GM23338 (cell line): ENCODE results near the gene MMP28. TPM values are rescaled to one million over a fixed set of nuclear protein-coding genes. Genes with fewer than 3 reads are reported as not detected.

Experiments
- ATAC-seq: fragments of 200-7000 bp; cut with Tn5 transposase; 3 replicates; pipeline ENCODE4 v1.9.1; 2020
- DNase-seq: peaks from one replicate; pipeline ENCODE4 v3.0.0-alpha.2; 2015; ENCODE audit warnings: low spot score
- H2AFZ ChIP-seq: fragments of 200-600 bp; sonication (generic); 2 replicates; pipeline ENCODE4 v1.8.0; 2016; ENCODE audit warnings: antibody characterized with exemption, mild to moderate bottlenecking, moderate library complexity
- H3F3A ChIP-seq: fragments of 200-600 bp; sonication (generic); replicated peaks from 2 replicates; pipeline ENCODE4 v1.8.0; 2017; ENCODE audit warnings: antibody characterized with exemption, mixed run types, low read depth
- H3K27ac ChIP-seq: fragments of 200-600 bp; sonication (generic); 2 replicates; pipeline ENCODE4 v1.6.1; 2016; ENCODE audit warnings: low read depth
- H3K27me3 ChIP-seq: fragments of 200-600 bp; sonication (generic); 2 replicates; pipeline ENCODE4 v1.8.0; 2016; ENCODE audit warnings: mild to moderate bottlenecking, mixed run types, moderate library complexity; ENCODE audit not compliant: insufficient read depth
- H3K36me3 ChIP-seq: fragments of 200-600 bp; sonication (generic); 2 replicates; pipeline ENCODE4 v1.8.0; 2016; ENCODE audit warnings: mild to moderate bottlenecking; ENCODE audit not compliant: insufficient read depth
- H3K4me1 ChIP-seq: fragments of 200-600 bp; sonication (generic); 2 replicates; pipeline ENCODE4 v1.8.0; 2016; ENCODE audit warnings: mild to moderate bottlenecking, moderate library complexity; ENCODE audit not compliant: insufficient read depth
- H3K4me2 ChIP-seq: fragments of 200-600 bp; sonication (generic); 2 replicates; pipeline ENCODE4 v1.7.1; 2017; ENCODE audit warnings: mixed run types
- H3K4me3 ChIP-seq: fragments of 200-600 bp; sonication (generic); 2 replicates; pipeline ENCODE4 v1.6.1; 2016; ENCODE audit warnings: mixed run types
- H3K79me2 ChIP-seq: fragments of 200-600 bp; sonication (generic); replicated peaks from 2 replicates; pipeline ENCODE4 v1.8.0; 2017; ENCODE audit warnings: mild to moderate bottlenecking; ENCODE audit not compliant: insufficient read depth
- H3K9me2 ChIP-seq: fragments of 200-600 bp; sonication (generic); 2 replicates; pipeline ENCODE4 v1.8.0; 2017; ENCODE audit not compliant: insufficient read depth
- H4K20me1 ChIP-seq: fragments of 200-600 bp; sonication (generic); replicated peaks from 2 replicates; pipeline ENCODE4 v1.8.0; 2017; ENCODE audit warnings: mild to moderate bottlenecking; ENCODE audit not compliant: insufficient read depth
- H3K27ac Mint-ChIP-seq: 2 replicates; pipeline ENCODE4 v1.8.0; 2020; ENCODE audit warnings: inconsistent platforms, mild to moderate bottlenecking, moderate library complexity, mixed read lengths
- H3K27me3 Mint-ChIP-seq: 3 replicates; pipeline ENCODE4 v1.8.0; 2022; ENCODE audit warnings: low read depth, mild to moderate bottlenecking, moderate library complexity, mixed read lengths, inconsistent platforms; ENCODE audit not compliant: insufficient read depth, poor library complexity
- H3K36me3 Mint-ChIP-seq: 3 replicates; pipeline ENCODE4 v1.8.0; 2021; ENCODE audit warnings: low read depth, mild to moderate bottlenecking, inconsistent platforms, moderate library complexity, mixed read lengths
- H3K4me1 Mint-ChIP-seq: 3 replicates; pipeline ENCODE4 v1.8.0; 2020; ENCODE audit warnings: mild to moderate bottlenecking, inconsistent platforms, mixed read lengths
- H3K4me3 Mint-ChIP-seq: 3 replicates; pipeline ENCODE4 v1.8.0; 2021; ENCODE audit warnings: moderate library complexity, mild to moderate bottlenecking, inconsistent platforms, mixed read lengths
- H3K9me3 Mint-ChIP-seq: 3 replicates; pipeline ENCODE4 v1.8.0; 2020; ENCODE audit warnings: moderate library complexity, mild to moderate bottlenecking, inconsistent platforms, mixed read lengths
- CREB1 ChIP-seq: fragments of 250-450 bp; sonication (Bioruptor Pico); IDR thresholded peaks from 2 replicates; pipeline ENCODE4 v1.5.0; 2020; ENCODE audit warnings: low read depth, mild to moderate bottlenecking, moderate library complexity
- CTCF ChIP-seq, 2 experiments: fragments of 200-600 bp in 1 of 2; sonication (generic) in 1 of 2; conservative IDR thresholded peaks; 2 replicates each; pipeline versions ENCODE4 v1.5.1 to v1.6.1; 2016 to 2017; ENCODE audit warnings: antibody characterized with exemption in 2 of 2, low read depth in 2 of 2, mild to moderate bottlenecking in 2 of 2, moderate library complexity in 1 of 2
- ETS1 ChIP-seq: IDR thresholded peaks from 2 replicates; pipeline ENCODE4 v1.6.1; 2016; ENCODE audit warnings: antibody characterized with exemption
- EZH2 ChIP-seq: fragments of 200-600 bp; sonication (generic); IDR thresholded peaks from one replicate; pipeline ENCODE4 v1.8.0; 2017; ENCODE audit warnings: antibody characterized with exemption, mild to moderate bottlenecking, low read depth; ENCODE audit not compliant: unreplicated experiment
- EZH2phosphoT487 ChIP-seq: fragments of 200-600 bp; sonication (generic); IDR thresholded peaks from one replicate; pipeline ENCODE4 v1.8.1; 2018; ENCODE audit warnings: antibody characterized with exemption; ENCODE audit not compliant: unreplicated experiment
- JUNB ChIP-seq: IDR thresholded peaks from one replicate; pipeline ENCODE4 v1.6.1; 2016; ENCODE audit warnings: antibody characterized with exemption; ENCODE audit not compliant: unreplicated experiment
- NANOG ChIP-seq: IDR thresholded peaks from 2 replicates; pipeline ENCODE4 v1.6.1; 2016; ENCODE audit warnings: antibody characterized with exemption, borderline replicate concordance
- POLR2AphosphoS5 ChIP-seq: IDR thresholded peaks from 2 replicates; pipeline ENCODE4 v1.6.1; 2016; ENCODE audit warnings: antibody characterized with exemption, low read depth
- STAT1 ChIP-seq: IDR thresholded peaks from one replicate; pipeline ENCODE4 v1.6.1; 2016; ENCODE audit warnings: antibody characterized with exemption; ENCODE audit not compliant: unreplicated experiment
- ZNF114 ChIP-seq: fragments of 250-450 bp; sonication (Bioruptor Pico); IDR thresholded peaks from 2 replicates; pipeline ENCODE4 v1.5.0; 2020; ENCODE audit warnings: mild to moderate bottlenecking, moderate library complexity
- ZNF331 ChIP-seq: fragments of 250-450 bp; sonication (Bioruptor Pico); IDR thresholded peaks from 2 replicates; pipeline ENCODE4 v1.5.0; 2020; ENCODE audit warnings: low read depth, mild to moderate bottlenecking, moderate library complexity
- ZNF462 ChIP-seq: fragments of 250-450 bp; sonication (Bioruptor Pico); IDR thresholded peaks from 2 replicates; pipeline ENCODE4 v1.5.0; 2020; ENCODE audit warnings: mild to moderate bottlenecking, moderate library complexity
- polyA plus RNA-seq: library from polyadenylated mRNA; unstranded; fragments of >200 nt; fragmentation: Nextera tagmentation; extraction: Ambion mirVana; gene quantifications from 2 replicates; pipeline ENCODE4 v1.2.1, GENCODE V29; 2016
- total RNA-seq: library from RNA; depleted of rRNA; stranded (reverse); fragments of >200 nt; shearing (Covaris generic); gene quantifications from 2 replicates; pipeline ENCODE4 v1.2.3, GENCODE V29; 2014

Gene MMP28
- total and polyA plus RNA-seq, 2 experiments from 2014 or later = not detected

- Histone ChIP-seq H3K36me3 (peaks cover 16% of the 10 kb centered on the region), H3F3A (no peaks in the 10 kb centered on the region), H3K4me2 (no peak overlapping the region), H3K4me1 (peaks cover 5% of the 10 kb centered on the region), H3K27ac (no peak overlapping the region), H3K4me3 (no peak overlapping the region), H4K20me1 (peaks cover 5% of the 10 kb centered on the region), H3K79me2 (no peaks in the 10 kb centered on the region), H3K27me3 (no peaks in the 10 kb centered on the region), H2AFZ (no peak overlapping the region), H3K9me2 (no peaks in the 10 kb centered on the region)
- H3K4me1 Mint-ChIP-seq = peaks cover 17% of the 10 kb centered on the region
- no peak overlapping the region for H3K27ac Mint-ChIP-seq
- H3K9me3 Mint-ChIP-seq = no peaks in the 10 kb centered on the region
- H3K4me3 Mint-ChIP-seq = no peak overlapping the region
- TF ChIP-seq EZH2 = no peak
- peaks cover 2% of the 10 kb centered on the region for H3K27me3 Mint-ChIP-seq
- no peak for DNase-seq
- ATAC-seq = no peak
- peaks cover 27% of the 10 kb centered on the region for H3K36me3 Mint-ChIP-seq
Measured at GRCh38 chr17:35723735-35724134, 71.7 kb downstream of the MMP28 start.

- Mint-ChIP-seq H3K9me3 (no peaks in the 10 kb centered on the region), H3K27ac (no peak overlapping the region), H3K4me1 (no peaks in the 10 kb centered on the region), H3K27me3 (no peaks in the 10 kb centered on the region), H3K4me3 (no peak overlapping the region), H3K36me3 (peaks cover 10% of the 10 kb centered on the region; the same call in 2 of the 3 replicates)
- Histone ChIP-seq H3K4me2 (no peak overlapping the region), H3K9me2 (no peaks in the 10 kb centered on the region), H3K27me3 (no peaks in the 10 kb centered on the region), H3K4me3 (no peak overlapping the region), H3F3A (no peaks in the 10 kb centered on the region), H2AFZ (no peak overlapping the region), H4K20me1 (peaks cover 4% of the 10 kb centered on the region), H3K4me1 (no peaks in the 10 kb centered on the region), H3K27ac (no peak overlapping the region), H3K36me3 (peaks cover 13% of the 10 kb centered on the region; the same call in 1 of the 2 replicates), H3K79me2 (no peaks in the 10 kb centered on the region)
- ATAC-seq (no peak), DNase-seq (no peak)
- TF ChIP-seq STAT1 (no peak), EZH2 (no peak), NANOG (no peak), ETS1 (no peak), JUNB (no peak), CREB1 (CRISPR knock-in tag) (no peak), ZNF462 (no peak), CTCF (conservative IDR thresholded peaks at IDR 0.05; ENCODE audit: low read depth in 2 of 2) (no peak), ZNF331 (no peak), EZH2phosphoT487 (no peak), POLR2AphosphoS5 (no peak), ZNF114 (CRISPR knock-in tag) (no peak)
Measured at GRCh38 chr17:35717475-35717874, 78.0 kb downstream of the MMP28 start.
